H1 (cell line): ENCODE results near the gene OVCA2. TPM values are rescaled to one million over a fixed set of nuclear protein-coding genes. Genes with fewer than 3 reads are reported as not detected.
A peak's percentile ranks its signal among the peaks of the same experiment; 100 is the strongest.

Source experiments
- ATF3 ChIP-seq: IDR thresholded peaks from 2 replicates; pipeline ENCODE4 v1.6.1; 2011; ENCODE audit warnings: low read depth, mild to moderate bottlenecking, low read length; ENCODE audit not compliant: insufficient read depth
- E2F6 ChIP-seq: IDR thresholded peaks from 2 replicates; pipeline ENCODE4 v1.6.1; 2012; ENCODE audit warnings: inconsistent platforms
- POU5F1 ChIP-seq: IDR thresholded peaks from 2 replicates; pipeline ENCODE4 v1.6.1; 2011; ENCODE audit warnings: low read depth, mild to moderate bottlenecking, low read length, moderate library complexity
- polyA plus RNA-seq, 7 experiments: library from polyadenylated mRNA; depleted of rRNA in 3 of 7; stranded (reverse) in 5 of 7; unstranded in 2 of 7; fragments of >200 nt in 5 of 7; fragments of 200-250 nt in 2 of 7; gene quantifications; 1 replicate in 5 of 7; 2 replicates in 1 of 7; 4 replicates in 1 of 7; pipeline versions ENCODE4 v1.2.1 to v1.2.3, GENCODE V29; 2011 to 2013; ENCODE audit warnings: missing spikeins in 2 of 7, mixed read lengths in 2 of 7
- total RNA-seq: library from RNA; stranded (reverse); fragmentation: NEBNext Ultra II Directional; extraction: Animal tissue kit (Norgen Biotek cat#: 25700); gene quantifications from 2 replicates; pipeline ENCODE4 v1.2.1, GENCODE V29; 2021

OVCA2 gene
- total and polyA plus RNA-seq, 2 of the 8 experiments (the other 6 are each of a cell fraction or from before 2014, with no cell fraction given): 15.3 to 37.0 TPM

DNA sequence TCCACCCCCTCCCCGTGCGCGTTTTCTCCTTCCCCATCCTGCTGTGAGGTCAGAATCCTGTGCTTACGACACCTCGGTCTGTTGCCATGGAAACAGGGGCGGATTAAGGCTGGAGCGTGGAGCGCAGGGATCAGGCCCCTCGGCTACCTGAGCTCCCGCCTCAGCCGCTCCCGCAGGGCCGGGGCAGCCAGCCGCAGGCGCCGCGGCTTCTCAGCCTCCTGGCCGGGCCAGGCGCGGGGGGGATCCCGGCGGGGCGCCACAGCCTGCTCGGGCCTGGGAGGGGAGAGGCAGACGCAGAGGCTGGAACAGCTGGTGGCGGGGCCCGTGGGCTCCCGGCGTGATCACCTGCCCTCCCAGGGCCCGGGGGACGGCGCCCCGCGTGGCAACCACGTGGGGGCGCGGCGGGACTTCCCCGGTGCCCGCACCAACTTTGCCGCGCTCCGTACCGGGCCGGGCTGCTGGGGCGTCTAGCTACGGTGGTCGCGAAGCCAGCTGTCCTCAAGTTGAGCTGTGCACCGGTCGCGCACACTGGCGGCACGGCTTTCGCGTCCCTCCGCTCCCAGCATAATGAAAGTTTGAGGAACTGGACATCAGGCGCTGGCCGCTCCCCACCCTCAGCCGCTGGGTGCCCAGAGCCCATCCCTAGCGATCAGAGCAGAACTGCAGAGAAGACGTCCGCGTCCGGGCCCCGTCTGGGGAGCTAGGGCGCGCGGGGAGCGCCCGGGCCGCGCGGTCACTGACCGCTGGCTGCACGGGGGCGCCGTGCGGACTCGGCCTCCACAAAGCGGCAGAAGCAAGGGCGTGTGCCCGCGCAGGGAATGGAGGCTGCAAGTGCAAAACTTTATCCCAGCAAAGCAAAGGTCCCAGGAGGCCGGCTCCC is 17.9 kb upstream of the OVCA2 start (continued):
- peak; percentile 43; the same call in 1 of the 2 replicates for TF ChIP-seq E2F6
- TF ChIP-seq POU5F1: no peak
- no peak for TF ChIP-seq ATF3
